Mammary epithelial cell (primary cell): Measurements from ENCODE around the gene GNG13.

Experiments used
- EZH2 ChIP-seq: IDR thresholded peaks from 2 replicates; pipeline ENCODE4 v1.6.1; 2012; ENCODE audit warnings: low read length, inconsistent platforms, borderline replicate concordance
- TF ChIP-seq, protein P1 (sequence below), 2 donors: IDR thresholded peaks in 1 of 2; conservative IDR thresholded peaks in 1 of 2; 2 replicates each; pipeline ENCODE4 v1.5.1; 2011 to 2012; ENCODE audit warnings: inconsistent platforms in 2 of 2, low read length in 2 of 2, mild to moderate bottlenecking in 2 of 2, control low read depth in 1 of 2, low read depth in 1 of 2; ENCODE audit not compliant: insufficient read depth in 1 of 2; ENCODE audit errors: extremely low read depth in 1 of 2

DNA sequence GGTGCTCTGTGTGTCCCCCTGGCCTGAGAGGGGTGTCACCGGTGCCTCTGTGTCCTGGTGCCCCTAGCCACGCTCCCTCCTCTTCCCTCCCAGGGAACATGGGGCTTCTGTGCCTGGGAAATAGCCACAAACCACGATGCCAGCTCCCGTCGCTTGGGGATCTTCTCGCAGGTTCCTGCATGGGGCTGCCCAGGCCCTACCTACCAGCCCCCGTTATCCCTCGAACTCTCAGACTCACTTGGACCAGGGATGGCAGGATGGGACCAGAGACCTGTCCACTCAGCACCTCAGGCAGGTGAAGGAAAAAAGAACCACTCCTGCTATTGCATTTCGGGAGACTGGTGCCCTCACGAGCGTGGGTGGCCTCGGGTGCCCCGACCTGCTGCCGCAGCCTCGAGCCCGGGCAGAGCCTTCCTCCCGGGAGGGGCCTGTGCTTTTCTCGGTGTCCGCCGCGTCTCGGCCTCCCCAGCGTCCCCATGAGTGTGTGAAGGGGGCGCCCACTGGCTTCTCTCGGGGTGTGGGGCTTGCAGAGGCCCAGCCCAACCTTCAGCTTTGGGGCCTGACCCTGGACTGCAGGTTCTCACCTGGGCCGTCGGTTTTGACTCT, 41.0 kb upstream of the GNG13 start:
- TF ChIP-seq, protein P1, sequence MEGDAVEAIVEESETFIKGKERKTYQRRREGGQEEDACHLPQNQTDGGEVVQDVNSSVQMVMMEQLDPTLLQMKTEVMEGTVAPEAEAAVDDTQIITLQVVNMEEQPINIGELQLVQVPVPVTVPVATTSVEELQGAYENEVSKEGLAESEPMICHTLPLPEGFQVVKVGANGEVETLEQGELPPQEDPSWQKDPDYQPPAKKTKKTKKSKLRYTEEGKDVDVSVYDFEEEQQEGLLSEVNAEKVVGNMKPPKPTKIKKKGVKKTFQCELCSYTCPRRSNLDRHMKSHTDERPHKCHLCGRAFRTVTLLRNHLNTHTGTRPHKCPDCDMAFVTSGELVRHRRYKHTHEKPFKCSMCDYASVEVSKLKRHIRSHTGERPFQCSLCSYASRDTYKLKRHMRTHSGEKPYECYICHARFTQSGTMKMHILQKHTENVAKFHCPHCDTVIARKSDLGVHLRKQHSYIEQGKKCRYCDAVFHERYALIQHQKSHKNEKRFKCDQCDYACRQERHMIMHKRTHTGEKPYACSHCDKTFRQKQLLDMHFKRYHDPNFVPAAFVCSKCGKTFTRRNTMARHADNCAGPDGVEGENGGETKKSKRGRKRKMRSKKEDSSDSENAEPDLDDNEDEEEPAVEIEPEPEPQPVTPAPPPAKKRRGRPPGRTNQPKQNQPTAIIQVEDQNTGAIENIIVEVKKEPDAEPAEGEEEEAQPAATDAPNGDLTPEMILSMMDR (conservative IDR thresholded peaks at IDR 0.05 in 1 of 2, IDR thresholded peaks at IDR 0.05 in 1 of 2; ENCODE audit: extremely low read depth in 1 of 2, insufficient read depth in 1 of 2, low read depth in 1 of 2, low read length in 2 of 2) = no peak
- no peak for TF ChIP-seq EZH2
